GM13977 (cell line): ENCODE results near the gene ESYT1.

ENCODE experiments used
- DNase-seq: peaks from one replicate; pipeline ENCODE4 v3.0.0; 2012; ENCODE audit warnings: low spot score
- CTCF ChIP-seq: IDR thresholded peaks from 2 replicates; pipeline ENCODE4 v1.5.1; 2012; ENCODE audit warnings: mild to moderate bottlenecking, control low read depth; ENCODE audit not compliant: insufficient read depth; ENCODE audit errors: extremely low read depth, missing control alignments
- in situ Hi-C: fragments of 300-500 bp; cut with MboI; formaldehyde crosslinking; loops from one replicate; pipeline ENCODE4 v1.12.0; 2022; ENCODE audit warnings: low sequenced_read_pairs, low pct_unique_long_range_greater_than_20kb, mixed read lengths, inconsistent platforms; ENCODE audit not compliant: unreplicated experiment

ESYT1 gene

GRCh38 chr12:56126732-56127239 lies 1.3 kb upstream of the ESYT1 start:
- DNase-seq: no peak
- no peak for TF ChIP-seq CTCF

DNA sequence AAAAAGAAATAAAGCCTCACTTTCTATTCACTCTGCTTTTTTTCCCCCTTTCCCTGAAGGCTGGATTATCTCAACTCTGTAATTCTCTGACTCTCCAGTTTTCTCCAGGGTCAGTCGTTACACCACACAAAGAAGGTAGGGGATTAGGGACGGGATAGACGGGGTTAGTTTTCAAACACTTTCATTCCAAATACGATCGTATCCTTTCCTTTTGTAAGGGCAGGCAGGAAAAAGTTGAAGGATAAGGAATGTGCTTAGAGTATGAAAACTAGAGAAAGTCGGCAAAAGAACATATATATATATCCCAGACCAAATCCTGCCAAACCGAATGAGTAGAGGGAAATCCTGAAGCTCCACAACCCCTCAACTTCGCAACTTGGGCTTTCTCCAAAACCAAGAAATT lies 581 bp upstream of the ESYT1 start:
- no peak for TF ChIP-seq CTCF
- in situ Hi-C loops: no loop called here
- no peak for DNase-seq

More at GRCh38 chr12:56126732-56127239, 1.3 kb upstream of the ESYT1 start:
- in situ Hi-C loops: no loop called here

- no peak for TF ChIP-seq CTCF
- in situ Hi-C loops: no loop called here
- peak; percentile 51 for DNase-seq
These were observed 671 bp downstream of the ESYT1 start for GRCh38 chr12:56128670-56129205.

DNA sequence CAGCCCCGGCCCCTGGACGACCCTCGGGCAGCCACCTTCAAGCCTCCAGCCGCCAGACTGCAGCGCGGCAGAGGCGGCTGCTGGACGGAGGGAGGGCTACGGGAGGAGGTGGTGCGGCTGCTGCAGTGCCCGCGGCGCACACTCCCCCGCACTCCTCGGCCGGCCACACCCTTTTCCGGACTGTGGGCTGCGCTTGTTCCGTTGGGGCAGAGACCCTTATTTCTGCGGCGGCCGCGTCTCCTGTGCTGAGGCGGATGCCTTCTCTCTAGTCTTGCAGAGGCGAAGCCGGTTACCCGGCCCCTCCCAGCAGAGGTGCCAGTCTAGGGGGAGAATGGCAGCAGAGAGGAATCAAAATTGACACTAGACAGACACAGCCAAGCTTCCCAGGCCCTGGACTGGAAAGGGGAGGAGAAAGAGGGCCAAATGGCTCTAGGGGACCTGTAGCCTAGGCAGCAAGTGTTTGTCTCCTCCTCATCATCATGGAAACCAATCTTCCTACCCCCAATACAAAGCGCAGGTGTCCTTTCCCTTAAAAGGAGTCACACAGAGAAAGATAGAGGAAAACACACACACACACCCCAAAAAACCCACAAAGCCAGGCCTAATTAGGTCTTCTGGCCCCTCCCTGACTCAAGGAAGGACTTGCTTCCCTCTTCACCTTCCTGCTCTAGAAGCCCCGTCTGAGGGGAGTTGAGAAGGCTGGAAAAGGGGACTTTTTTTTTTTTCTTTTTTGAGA lies 1.3 kb downstream of the ESYT1 start:
- peak; percentile 69 for DNase-seq
- TF ChIP-seq CTCF: no peak
- in situ Hi-C loops: no loop called here

DNA sequence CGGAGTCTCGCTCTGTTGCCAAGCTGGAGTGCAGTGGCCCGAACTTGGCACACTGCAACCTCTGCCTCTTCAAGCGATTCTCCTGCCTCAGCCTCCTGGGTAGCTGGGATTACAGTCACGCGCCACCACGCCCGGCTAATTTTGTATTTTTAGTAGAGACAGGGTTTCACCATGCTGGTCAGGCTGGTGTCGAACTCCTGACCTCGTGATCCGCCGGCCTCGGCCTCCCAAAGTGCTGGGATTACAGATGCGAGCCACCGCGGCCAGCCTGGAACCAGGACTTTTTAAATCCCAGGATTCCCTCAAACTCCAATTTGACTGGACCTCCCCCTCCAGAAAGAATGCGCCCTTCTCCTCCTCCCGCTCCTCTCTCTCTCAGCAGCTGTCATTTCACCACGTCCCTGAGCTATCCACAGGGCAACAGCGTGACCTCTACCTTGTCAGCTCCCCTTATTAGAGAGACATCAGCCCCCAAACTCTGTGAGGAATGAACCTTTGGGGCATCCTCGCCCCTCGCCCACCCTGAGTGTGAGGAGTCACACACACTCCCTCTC lies 2.0 kb downstream of the ESYT1 start:
- in situ Hi-C loops: no loop called here
- no peak for DNase-seq
- no peak for TF ChIP-seq CTCF

- in situ Hi-C loops: no loop called here
These were observed 2.8 kb downstream of the ESYT1 start for GRCh38 chr12:56130876-56131275.

More at GRCh38 chr12:56130876-56131275, 2.8 kb downstream of the ESYT1 start:
- TF ChIP-seq CTCF: no peak
- no peak for DNase-seq
